ENCODE results near the gene TEAD1.

DNA sequence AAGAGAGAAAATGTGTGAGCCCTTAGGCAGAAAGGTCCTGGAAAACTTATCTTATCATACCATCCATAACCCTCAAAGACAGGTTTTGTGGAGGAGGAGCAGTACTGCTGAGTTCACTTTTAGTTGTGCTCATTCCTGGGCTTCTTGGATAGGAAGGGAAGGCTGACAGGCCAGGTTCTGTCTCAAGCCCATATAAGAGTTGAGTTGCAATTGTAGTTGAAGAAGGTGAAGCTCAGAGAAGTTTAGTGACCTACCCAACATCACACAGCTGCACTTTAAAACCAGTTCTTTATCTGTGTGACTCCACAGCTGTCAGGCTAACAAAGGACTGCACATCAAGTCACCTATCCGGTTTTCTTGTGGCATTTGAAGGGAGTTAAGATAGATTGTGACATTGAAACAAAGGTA lies 13.0 kb downstream of the TEAD1 start:
- TF ChIP-seq CTCF (conservative IDR thresholded peaks at IDR 0.05) = no peak
- no peak for TF ChIP-seq EZH2 (IDR thresholded peaks at IDR 0.05; ENCODE audit: low read depth)
